MCF 10A (cell line): ENCODE results near the gene MEDAG. TPM values are rescaled to one million over a fixed set of nuclear protein-coding genes. Genes with fewer than 3 reads are reported as not detected.

ENCODE experiments used
- BruUV-seq: library from RNA; stranded (reverse); fragments of 400-500 nt; replicated peaks from 2 replicates; lab custom pipeline; 2021; lab: Mats Ljungman, UMichigan
- CTCF ChIA-PET: fragments of 300-600 bp; sonication (Branson Sonifier 250); formaldehyde crosslinking; extraction: SDS; loops from one replicate; lab custom pipeline; 2021; ENCODE audit warnings: antibody characterized with exemption, inconsistent platforms; lab: Yijun Ruan, JAX
- POLR2A ChIA-PET: fragments of 300-600, 350-650 bp; sonication (Branson Sonifier 250); formaldehyde crosslinking; extraction: SDS; loops from one replicate; lab custom pipeline; 2020; ENCODE audit warnings: antibody characterized with exemption, inconsistent platforms; lab: Yijun Ruan, JAX
- DNase-seq: peaks from one replicate; pipeline ENCODE4 v3.0.0-alpha.2; 2018; ENCODE audit not compliant: unreplicated experiment
- H3K27ac Mint-ChIP-seq: one replicate; pipeline ENCODE4 v1.8.0; 2022; ENCODE audit warnings: mild to moderate bottlenecking, low read depth, mixed read lengths; ENCODE audit not compliant: unreplicated experiment
- H3K27me3 Mint-ChIP-seq: one replicate; pipeline ENCODE4 v1.8.0; 2022; ENCODE audit warnings: mixed read lengths; ENCODE audit not compliant: insufficient read depth, unreplicated experiment
- H3K36me3 Mint-ChIP-seq: one replicate; pipeline ENCODE4 v1.8.0; 2022; ENCODE audit warnings: mild to moderate bottlenecking, moderate library complexity, mixed read lengths; ENCODE audit not compliant: insufficient read depth, unreplicated experiment
- H3K4me1 Mint-ChIP-seq: one replicate; pipeline ENCODE4 v1.8.0; 2022; ENCODE audit warnings: mixed read lengths; ENCODE audit not compliant: insufficient read depth, unreplicated experiment
- H3K4me3 Mint-ChIP-seq: one replicate; pipeline ENCODE4 v1.8.0; 2022; ENCODE audit warnings: mild to moderate bottlenecking, moderate library complexity, mixed read lengths; ENCODE audit not compliant: unreplicated experiment
- H3K9me3 Mint-ChIP-seq: one replicate; pipeline ENCODE4 v1.8.0; 2022; ENCODE audit warnings: mixed read lengths; ENCODE audit not compliant: unreplicated experiment
- intact Hi-C: fragments of 100-400 bp; cut with micrococcal nuclease; formaldehyde crosslinking; loops from 2 replicates; pipeline ENCODE4 v1.14.1; 2022
- total RNA-seq: library from RNA; stranded (reverse); gene quantifications from 2 replicates; pipeline ENCODE4 v1.2.3, GENCODE V29; 2022
- TF ChIP-seq, protein P1 (sequence below): fragments of 200-600 bp; IDR thresholded peaks from one replicate; pipeline ENCODE4 v1.8.0; 2022; ENCODE audit warnings: antibody characterized with exemption, mild to moderate bottlenecking; ENCODE audit not compliant: unreplicated experiment

MEDAG gene
- total RNA-seq, 1 experiment from 2014 or later: not detected

GRCh38 chr13:30861163-30861562 is 44.9 kb upstream of the MEDAG start:
- no peak for DNase-seq
- peaks cover 27% of the 10 kb centered on the region for H3K4me1 Mint-ChIP-seq
- H3K27me3 Mint-ChIP-seq: no peaks in the 10 kb centered on the region
- H3K9me3 Mint-ChIP-seq: no peaks in the 10 kb centered on the region
- no TSS peak for BruUV-seq
- H3K4me3 Mint-ChIP-seq: no peak overlapping the region
- H3K27ac Mint-ChIP-seq: no peak overlapping the region
- no peaks in the 10 kb centered on the region for H3K36me3 Mint-ChIP-seq
- intact Hi-C loops: loop anchor here (10.0 kb wide), 3 partner anchors 184 to 726 kb away; partner anchors contain the start of gene HMGB1
- TF ChIP-seq, protein P1, sequence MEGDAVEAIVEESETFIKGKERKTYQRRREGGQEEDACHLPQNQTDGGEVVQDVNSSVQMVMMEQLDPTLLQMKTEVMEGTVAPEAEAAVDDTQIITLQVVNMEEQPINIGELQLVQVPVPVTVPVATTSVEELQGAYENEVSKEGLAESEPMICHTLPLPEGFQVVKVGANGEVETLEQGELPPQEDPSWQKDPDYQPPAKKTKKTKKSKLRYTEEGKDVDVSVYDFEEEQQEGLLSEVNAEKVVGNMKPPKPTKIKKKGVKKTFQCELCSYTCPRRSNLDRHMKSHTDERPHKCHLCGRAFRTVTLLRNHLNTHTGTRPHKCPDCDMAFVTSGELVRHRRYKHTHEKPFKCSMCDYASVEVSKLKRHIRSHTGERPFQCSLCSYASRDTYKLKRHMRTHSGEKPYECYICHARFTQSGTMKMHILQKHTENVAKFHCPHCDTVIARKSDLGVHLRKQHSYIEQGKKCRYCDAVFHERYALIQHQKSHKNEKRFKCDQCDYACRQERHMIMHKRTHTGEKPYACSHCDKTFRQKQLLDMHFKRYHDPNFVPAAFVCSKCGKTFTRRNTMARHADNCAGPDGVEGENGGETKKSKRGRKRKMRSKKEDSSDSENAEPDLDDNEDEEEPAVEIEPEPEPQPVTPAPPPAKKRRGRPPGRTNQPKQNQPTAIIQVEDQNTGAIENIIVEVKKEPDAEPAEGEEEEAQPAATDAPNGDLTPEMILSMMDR: no peak
- CTCF ChIA-PET: interaction anchor here (0.6 to 0.7 kb wide), 3 partner anchors 16 to 243 kb away, joined by 3 to 5 read pairs (median 4); no protein-coding TSS in a partner anchor
- POLR2A ChIA-PET: no interaction called here

- H3K27ac Mint-ChIP-seq: no peak overlapping the region
- no peak for DNase-seq
- H3K4me1 Mint-ChIP-seq: peaks cover 27% of the 10 kb centered on the region
- ChIA-PET POLR2A (no interaction called here), CTCF (interaction anchor here (0.6 to 0.7 kb wide), 2 partner anchors 17 to 244 kb away, joined by 3 to 4 read pairs; no protein-coding TSS in a partner anchor)
- no TSS peak for BruUV-seq
- no peaks in the 10 kb centered on the region for H3K9me3 Mint-ChIP-seq
- H3K4me3 Mint-ChIP-seq: no peak overlapping the region
- H3K27me3 Mint-ChIP-seq: no peaks in the 10 kb centered on the region
- TF ChIP-seq, protein P1: no peak
- no peaks in the 10 kb centered on the region for H3K36me3 Mint-ChIP-seq
- intact Hi-C loops: loop anchor here (10.0 kb wide), 3 partner anchors 183 to 727 kb away; partner anchors contain the start of gene HMGB1
These were observed 44.1 kb upstream of the MEDAG start for GRCh38 chr13:30861836-30862467.

DNA sequence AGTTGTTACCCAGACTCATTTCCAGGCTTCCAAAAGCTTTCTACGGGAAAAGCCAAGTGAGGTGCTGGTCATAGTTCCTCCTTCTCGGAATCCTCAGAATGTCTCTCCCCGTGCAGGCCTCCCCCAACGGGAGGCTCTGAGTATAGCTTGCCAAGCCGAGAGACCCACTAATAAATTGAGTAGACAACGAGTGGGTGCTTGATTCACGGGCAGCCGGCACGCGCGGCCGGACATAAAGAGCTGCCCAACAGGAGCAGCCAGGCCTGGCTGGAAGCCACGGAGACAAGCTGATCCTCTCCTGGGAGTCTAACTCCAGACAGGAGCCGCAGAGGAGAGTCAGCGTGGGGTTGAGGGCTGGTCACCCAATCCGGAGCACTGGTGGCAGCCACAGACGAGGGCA is 43.4 kb upstream of the MEDAG start:
- POLR2A ChIA-PET: interaction anchor here (0.5 to 1.1 kb wide), 2 partner anchors 15 to 110 kb away, joined by 3 read pairs; no protein-coding TSS in a partner anchor
- H3K27me3 Mint-ChIP-seq: no peaks in the 10 kb centered on the region
- TF ChIP-seq, protein P1: no peak
- no peaks in the 10 kb centered on the region for H3K36me3 Mint-ChIP-seq
- BruUV-seq: no TSS peak
- CTCF ChIA-PET: interaction anchor here (0.6 to 1.0 kb wide), 3 partner anchors 15 to 372 kb away, joined by 3 to 4 read pairs (median 3); no protein-coding TSS in a partner anchor
- intact Hi-C loops: loop anchor here (10.0 kb wide), 3 partner anchors 182 to 728 kb away; partner anchors contain the start of gene HMGB1
- no peak overlapping the region for H3K4me3 Mint-ChIP-seq
- peaks cover 27% of the 10 kb centered on the region for H3K4me1 Mint-ChIP-seq
- no peak for DNase-seq
- no peak overlapping the region for H3K27ac Mint-ChIP-seq
- no peaks in the 10 kb centered on the region for H3K9me3 Mint-ChIP-seq

GRCh38 chr13:30863231-30863630 is 42.8 kb upstream of the MEDAG start:
- no TSS peak for BruUV-seq
- H3K36me3 Mint-ChIP-seq: no peaks in the 10 kb centered on the region
- H3K27ac Mint-ChIP-seq: no peak overlapping the region
- POLR2A ChIA-PET: interaction anchor here (0.5 to 1.1 kb wide), 6 partner anchors 16 to 242 kb away, joined by 3 to 5 read pairs (median 3); no protein-coding TSS in a partner anchor
- no peak overlapping the region for H3K4me3 Mint-ChIP-seq
- intact Hi-C loops: loop anchor here (10.0 kb wide), 3 partner anchors 182 to 728 kb away; partner anchors contain the start of gene HMGB1
- TF ChIP-seq, protein P1: no peak
- no peaks in the 10 kb centered on the region for H3K9me3 Mint-ChIP-seq
- H3K27me3 Mint-ChIP-seq: no peaks in the 10 kb centered on the region
- DNase-seq: no peak
- CTCF ChIA-PET: interaction anchor here (0.6 to 5.4 kb wide), 3 partner anchors 16 to 373 kb away, joined by 3 to 49 read pairs (median 4); no protein-coding TSS in a partner anchor
- peaks cover 27% of the 10 kb centered on the region for H3K4me1 Mint-ChIP-seq
